ENCODE data around the gene B4GALT1.

GRCh38 chr9:33082128-33082527 is 85.0 kb downstream of the B4GALT1 start:
- no peak for TF ChIP-seq EZH2 (IDR thresholded peaks at IDR 0.05)
- no peak for TF ChIP-seq CEBPB (IDR thresholded peaks at IDR 0.05; ENCODE audit: low read depth)
- TF ChIP-seq POLR2A (IDR thresholded peaks at IDR 0.05; ENCODE audit: borderline replicate concordance, extremely low read depth, insufficient read depth, insufficient read length), result no peak
- no peak for TF ChIP-seq CTCF (IDR thresholded peaks at IDR 0.05 in 2 of 3, conservative IDR thresholded peaks at IDR 0.05 in 1 of 3; ENCODE audit: borderline replicate concordance in 1 of 3, insufficient read depth in 1 of 3, low read depth in 2 of 3, low read length in 2 of 3)
- no peak for TF ChIP-seq YY1 (IDR thresholded peaks at IDR 0.05; ENCODE audit: extremely low read depth, insufficient replicate concordance, low read depth, low read length)
- no peak for TF ChIP-seq SIN3A (IDR thresholded peaks at IDR 0.05; ENCODE audit: low read depth)
- TF ChIP-seq POLR2AphosphoS5 (IDR thresholded peaks at IDR 0.05; ENCODE audit: low read depth, low read length), result no peak
- no peak for TF ChIP-seq TCF7L2 (IDR thresholded peaks at IDR 0.05; ENCODE audit: borderline replicate concordance, extremely low read depth, insufficient read depth, insufficient read length)
- no peak for TF ChIP-seq EGR1 (IDR thresholded peaks at IDR 0.05; ENCODE audit: low read depth)

All from HCT116 (cell line).